B cell (primary cell): ENCODE results near the gene CDCA8. TPM values are rescaled to one million over a fixed set of nuclear protein-coding genes. Genes with fewer than 3 reads are reported as not detected.

Source experiments
- ATAC-seq: fragments of 200-7000 bp; cut with Tn5 transposase; one replicate; pipeline ENCODE4 v1.10.0; 2021; ENCODE audit warnings: low read depth, mild to moderate bottlenecking, moderate number of reproducible peaks, moderate library complexity
- CTCF ChIA-PET: fragments of 350-600 bp; sonication (Branson Sonifier 250); formaldehyde crosslinking; loops from one replicate; lab custom pipeline; 2021; ENCODE audit warnings: antibody characterized with exemption, inconsistent platforms; lab: Charles Lee
- POLR2A ChIA-PET: fragments of 350-600 bp; sonication (Branson Sonifier 250); formaldehyde crosslinking; loops from one replicate; lab custom pipeline; 2021; ENCODE audit warnings: antibody characterized with exemption; lab: Charles Lee
- DNase-seq: peaks from one replicate; pipeline ENCODE4 v3.0.0; 2013
- H2AFZ ChIP-seq: 2 replicates; pipeline ENCODE4 v1.6.1; 2012; ENCODE audit warnings: mild to moderate bottlenecking, low read depth, low read length; ENCODE audit not compliant: insufficient read depth, poor library complexity, severe bottlenecking
- H3K27ac ChIP-seq, 2 donors: 1 replicate in 1 of 2; 2 replicates in 1 of 2; pipeline ENCODE4 v1.5.1; 2012 to 2013; ENCODE audit warnings: low read length in 2 of 2, mild to moderate bottlenecking in 2 of 2, moderate library complexity in 1 of 2
- H3K27me3 ChIP-seq, 4 experiments: fragments of 200-600 bp in 1 of 4; sonication (generic) in 1 of 4; replicated peaks in 1 of 4; 1 replicate in 2 of 4; 2 replicates in 2 of 4; pipeline versions ENCODE4 v1.6.1 to v1.7.0; 2013 to 2016; ENCODE audit warnings: low read length in 3 of 4, mild to moderate bottlenecking in 2 of 4, mixed read lengths in 1 of 4, moderate library complexity in 1 of 4; ENCODE audit not compliant: insufficient read depth in 4 of 4, control insufficient read depth in 3 of 4; ENCODE audit errors: control extremely low read depth in 1 of 4
- H3K36me3 ChIP-seq, 2 experiments: replicated peaks in 1 of 2; 1 replicate in 1 of 2; 2 replicates in 1 of 2; pipeline versions ENCODE4 v1.6.1 to v1.7.1; 2013; ENCODE audit warnings: low read length in 1 of 2; ENCODE audit not compliant: insufficient read depth in 2 of 2, control insufficient read depth in 1 of 2; ENCODE audit errors: control extremely low read depth in 1 of 2, extremely low read depth in 1 of 2
- H3K4me1 ChIP-seq, 2 donors: fragments of 200-600 bp in 1 of 2; sonication (generic) in 1 of 2; 1 replicate in 1 of 2; 2 replicates in 1 of 2; pipeline versions ENCODE4 v1.5.1 to v1.6.1; 2013 to 2017; ENCODE audit warnings: low read length in 2 of 2; ENCODE audit not compliant: control insufficient read depth in 2 of 2, insufficient read depth in 2 of 2
- H3K4me2 ChIP-seq: replicated peaks from 2 replicates; pipeline ENCODE3; 2012; ENCODE audit warnings: mild to moderate bottlenecking, low read depth, low read length; ENCODE audit not compliant: poor library complexity, severe bottlenecking
- H3K4me3 ChIP-seq, 5 experiments: fragments of 200-600 bp in 1 of 5; sonication (generic) in 1 of 5; 1 replicate in 3 of 5; 2 replicates in 2 of 5; pipeline versions ENCODE4 v1.5.1 to v1.7.0; 2011 to 2016; ENCODE audit warnings: low read length in 4 of 5, mild to moderate bottlenecking in 4 of 5, low read depth in 2 of 5, control low read depth in 1 of 5, moderate library complexity in 1 of 5; ENCODE audit not compliant: insufficient read depth in 1 of 5; ENCODE audit errors: control extremely low read depth in 1 of 5, extremely low read depth in 1 of 5
- H3K79me2 ChIP-seq: fragments of 200-600 bp; sonication (generic); one replicate; pipeline ENCODE4 v1.6.0; 2016; ENCODE audit warnings: low read length; ENCODE audit not compliant: control insufficient read depth, insufficient read depth
- H3K9ac ChIP-seq: fragments of 200-600 bp; sonication (generic); 2 replicates; pipeline ENCODE4 v1.6.1; 2017; ENCODE audit warnings: mild to moderate bottlenecking, low read length, moderate library complexity
- H3K9me3 ChIP-seq, 3 donors: one replicate each; pipeline versions ENCODE4 v1.6.1 to v1.7.1; 2013; ENCODE audit warnings: low read length in 2 of 3; ENCODE audit not compliant: control insufficient read depth in 2 of 3, insufficient read depth in 1 of 3; ENCODE audit errors: control extremely low read depth in 1 of 3
- H4K20me1 ChIP-seq: 2 replicates; pipeline ENCODE4 v1.6.0; 2012; ENCODE audit warnings: mild to moderate bottlenecking, low read length; ENCODE audit not compliant: insufficient read depth, control insufficient read depth, poor library complexity, severe bottlenecking
- H3K27ac Mint-ChIP-seq: one replicate; pipeline ENCODE4 v1.8.0; 2021; ENCODE audit warnings: mixed read lengths
- H3K27me3 Mint-ChIP-seq: one replicate; pipeline ENCODE4 v1.8.0; 2021; ENCODE audit warnings: mixed read lengths
- H3K4me1 Mint-ChIP-seq: one replicate; pipeline ENCODE4 v1.8.0; 2021; ENCODE audit warnings: mixed read lengths
- H3K4me3 Mint-ChIP-seq: one replicate; pipeline ENCODE4 v1.8.0; 2021; ENCODE audit warnings: mixed read lengths
- H3K9me3 Mint-ChIP-seq: one replicate; pipeline ENCODE4 v1.8.0; 2022; ENCODE audit warnings: mixed read lengths; ENCODE audit not compliant: insufficient read depth
- EZH2 ChIP-seq: IDR thresholded peaks from 2 replicates; pipeline ENCODE4 v1.6.1; 2012; ENCODE audit warnings: borderline replicate concordance, low read depth, mild to moderate bottlenecking, moderate library complexity, low read length; ENCODE audit not compliant: insufficient read depth, poor library complexity, severe bottlenecking
- WGBS: methylation state at CpG from one replicate; pipeline ENCODE4 v1.1.5; 2013; ENCODE audit warnings: missing lambda C conversion rate; ENCODE audit not compliant: insufficient coverage; 5-methylcytosine and 5-hydroxymethylcytosine counted together
- intact Hi-C: fragments of 100-400 bp; cut with micrococcal nuclease; formaldehyde crosslinking; loops from one replicate; pipeline ENCODE4 v1.10.0; 2022
- polyA plus RNA-seq: library from polyadenylated mRNA; depleted of rRNA; stranded (reverse); fragments of >200 nt; gene quantifications from 2 replicates; pipeline ENCODE4 v1.2.3, GENCODE V29; 2012
- total RNA-seq, 2 donors: library from RNA; stranded (reverse); fragments of 120-200 nt in 1 of 2; gene quantifications; 1 replicate in 1 of 2; 2 replicates in 1 of 2; pipeline versions ENCODE4 v1.2.3 to v1.2.4, GENCODE V29; 2013 to 2022
- TF ChIP-seq, protein P1 (sequence below): fragments of 200-600 bp; IDR thresholded peaks from one replicate; pipeline ENCODE4 v1.8.0; 2022; ENCODE audit warnings: antibody characterized with exemption, mild to moderate bottlenecking

Gene CDCA8
- total and polyA plus RNA-seq, 2 donors (not counting 1 experiment from before 2014, with no cell fraction given), result 1.3 to 1.6 TPM

DNA sequence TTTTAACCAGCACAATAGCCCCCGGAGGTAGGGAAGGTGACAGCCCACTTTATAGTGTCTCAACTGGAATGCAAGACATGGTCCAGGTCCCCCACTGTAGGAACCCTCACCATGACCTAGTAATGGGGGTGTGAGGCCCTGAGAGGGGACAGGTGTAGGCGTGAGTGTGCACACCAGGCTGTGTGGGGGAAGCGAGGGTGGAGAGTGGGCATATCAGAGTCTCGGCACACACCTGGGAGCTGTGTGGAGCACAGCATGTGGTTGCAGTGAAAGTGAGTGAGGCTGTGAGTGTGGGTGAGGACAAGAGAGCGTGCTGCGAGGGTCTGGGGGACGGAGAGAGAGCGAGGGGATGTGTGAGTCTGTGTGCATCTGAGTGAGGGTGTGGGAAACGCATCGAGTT, 40.5 kb upstream of the CDCA8 start:
- H3K9ac ChIP-seq, result no peak overlapping the region
- no peak for ATAC-seq
- H3K27ac ChIP-seq, result no peak overlapping the region
- POLR2A ChIA-PET, result no interaction called here
- no peak overlapping the region for H3K4me2 ChIP-seq
- Mint-ChIP-seq H3K4me3 (no peak overlapping the region), H3K4me1 (no peaks in the 10 kb centered on the region), H3K9me3 (no peaks in the 10 kb centered on the region), H3K27me3 (peaks cover 12% of the 10 kb centered on the region), H3K27ac (no peak overlapping the region)
- no peak overlapping the region for H2AFZ ChIP-seq
- no peaks in the 10 kb centered on the region for H3K36me3 ChIP-seq
- no peak for DNase-seq
- H3K4me3 ChIP-seq, result no peak overlapping the region
- no peaks in the 10 kb centered on the region for H3K9me3 ChIP-seq
- H3K79me2 ChIP-seq, result no peaks in the 10 kb centered on the region
- CTCF ChIA-PET, result no interaction called here
- TF ChIP-seq, protein P1, sequence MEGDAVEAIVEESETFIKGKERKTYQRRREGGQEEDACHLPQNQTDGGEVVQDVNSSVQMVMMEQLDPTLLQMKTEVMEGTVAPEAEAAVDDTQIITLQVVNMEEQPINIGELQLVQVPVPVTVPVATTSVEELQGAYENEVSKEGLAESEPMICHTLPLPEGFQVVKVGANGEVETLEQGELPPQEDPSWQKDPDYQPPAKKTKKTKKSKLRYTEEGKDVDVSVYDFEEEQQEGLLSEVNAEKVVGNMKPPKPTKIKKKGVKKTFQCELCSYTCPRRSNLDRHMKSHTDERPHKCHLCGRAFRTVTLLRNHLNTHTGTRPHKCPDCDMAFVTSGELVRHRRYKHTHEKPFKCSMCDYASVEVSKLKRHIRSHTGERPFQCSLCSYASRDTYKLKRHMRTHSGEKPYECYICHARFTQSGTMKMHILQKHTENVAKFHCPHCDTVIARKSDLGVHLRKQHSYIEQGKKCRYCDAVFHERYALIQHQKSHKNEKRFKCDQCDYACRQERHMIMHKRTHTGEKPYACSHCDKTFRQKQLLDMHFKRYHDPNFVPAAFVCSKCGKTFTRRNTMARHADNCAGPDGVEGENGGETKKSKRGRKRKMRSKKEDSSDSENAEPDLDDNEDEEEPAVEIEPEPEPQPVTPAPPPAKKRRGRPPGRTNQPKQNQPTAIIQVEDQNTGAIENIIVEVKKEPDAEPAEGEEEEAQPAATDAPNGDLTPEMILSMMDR, result no peak
- TF ChIP-seq EZH2, result no peak
- H4K20me1 ChIP-seq, result no peaks in the 10 kb centered on the region
- H3K27me3 ChIP-seq, result no peaks in the 10 kb centered on the region
- no peaks in the 10 kb centered on the region for H3K4me1 ChIP-seq
- 80% methylated on average over 5 of the region's 10 CpGs for WGBS
- intact Hi-C loops, result no loop called here

DNA sequence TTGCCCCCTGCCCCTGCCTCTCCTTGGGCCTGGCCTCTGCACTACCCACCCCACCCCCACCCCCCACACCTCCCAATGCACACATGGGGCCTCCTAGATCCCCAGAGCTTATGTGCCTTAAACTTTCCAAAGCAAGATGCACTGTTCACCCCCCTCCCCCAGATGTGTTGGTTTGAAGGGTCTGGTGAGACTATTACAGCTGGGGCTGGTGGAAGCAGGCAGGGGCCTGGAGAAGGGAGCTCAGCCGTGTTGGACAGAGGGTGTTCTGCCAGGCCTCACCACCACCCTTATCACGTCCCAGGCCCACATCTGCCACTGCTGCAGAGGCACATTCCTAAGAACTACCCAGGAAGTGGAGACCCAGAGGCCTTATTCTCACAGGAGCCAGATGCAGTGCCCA, 39.3 kb upstream of the CDCA8 start:
- Mint-ChIP-seq H3K9me3 (no peaks in the 10 kb centered on the region), H3K4me1 (no peaks in the 10 kb centered on the region), H3K27me3 (peaks cover 7% of the 10 kb centered on the region), H3K27ac (no peak overlapping the region), H3K4me3 (no peak overlapping the region)
- POLR2A ChIA-PET, result no interaction called here
- H3K9me3 ChIP-seq, result no peaks in the 10 kb centered on the region
- H3K4me3 ChIP-seq, result no peak overlapping the region
- H4K20me1 ChIP-seq, result no peaks in the 10 kb centered on the region
- TF ChIP-seq EZH2, result no peak
- TF ChIP-seq, protein P1, result no peak
- H3K27ac ChIP-seq, result no peak overlapping the region
- CTCF ChIA-PET, result no interaction called here
- WGBS, result no CpG with 5 or more reads among the region's 2 CpGs
- H2AFZ ChIP-seq, result no peak overlapping the region
- H3K9ac ChIP-seq, result no peak overlapping the region
- H3K4me2 ChIP-seq, result no peak overlapping the region
- DNase-seq (no peak), ATAC-seq (no peak)
- H3K27me3 ChIP-seq, result peaks cover 0 to 4% (median 0%) of the 10 kb centered on the region in 4 experiments
- no peaks in the 10 kb centered on the region for H3K4me1 ChIP-seq
- intact Hi-C loops, result no loop called here
- no peaks in the 10 kb centered on the region for H3K79me2 ChIP-seq
- H3K36me3 ChIP-seq, result no peaks in the 10 kb centered on the region
